Suppressor macrophage (primary cell): ENCODE data around the gene KIF2C.
"Not testable (repeated sequence)": the region's sequence is repeated elsewhere in the genome, so short reads cannot be mapped to it uniquely, and the experiment has no call there.

Source experiments
- DNase-seq, 4 experiments: peaks; one replicate each; pipeline ENCODE4 v3.0.0-alpha.2; 2020 to 2022

KIF2C gene

GRCh38 chr1:44798481-44799365 lies 59.1 kb downstream of the KIF2C start:
- no peak for DNase-seq

DNA sequence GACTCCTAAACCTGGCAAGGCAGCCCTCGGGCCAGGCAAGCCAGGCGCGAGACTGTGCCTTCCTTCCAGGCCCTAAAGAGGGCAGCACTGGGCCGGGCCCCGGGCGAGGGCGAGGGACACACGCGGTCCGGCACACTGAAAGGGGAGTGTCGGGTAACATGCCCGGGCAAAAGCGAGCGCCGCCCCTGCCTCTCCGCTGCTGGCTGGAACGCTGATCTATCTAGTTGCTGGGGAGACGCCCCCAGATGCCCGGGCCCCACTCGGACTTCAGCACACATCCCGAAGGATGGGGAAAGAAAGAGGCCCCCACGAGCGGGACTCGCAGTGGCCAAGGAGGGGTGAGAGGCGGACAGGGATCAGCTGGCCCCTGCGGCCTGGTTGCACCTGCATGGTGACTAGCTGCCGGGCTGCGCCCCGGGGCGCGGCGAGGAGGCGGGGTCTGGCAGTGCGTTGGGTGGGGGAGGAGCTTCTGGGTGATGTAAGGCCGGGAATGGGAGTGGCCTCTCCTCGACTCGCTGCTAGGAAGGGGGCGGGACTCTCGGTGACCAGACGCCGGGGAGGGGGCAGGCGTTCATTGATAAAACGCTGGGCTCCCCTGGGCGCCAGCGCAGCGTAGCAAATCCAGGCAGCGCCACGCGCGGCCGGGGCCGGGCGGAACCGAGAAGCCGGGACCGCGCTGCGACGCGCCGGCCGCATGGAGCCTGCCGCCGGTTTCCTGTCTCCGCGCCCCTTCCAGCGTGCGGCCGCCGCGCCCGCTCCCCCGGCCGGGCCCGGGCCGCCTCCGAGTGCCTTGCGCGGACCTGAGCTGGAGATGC lies 60.3 kb downstream of the KIF2C start, which contains the start of gene PLK3:
Gene PLK3 (plus strand): TSS at position 608 of the 815 bp plus-strand sequence. CDS start 87 bp downstream, at position 695.
- peak; percentile 98 to 99 (median 99) for DNase-seq

DNA sequence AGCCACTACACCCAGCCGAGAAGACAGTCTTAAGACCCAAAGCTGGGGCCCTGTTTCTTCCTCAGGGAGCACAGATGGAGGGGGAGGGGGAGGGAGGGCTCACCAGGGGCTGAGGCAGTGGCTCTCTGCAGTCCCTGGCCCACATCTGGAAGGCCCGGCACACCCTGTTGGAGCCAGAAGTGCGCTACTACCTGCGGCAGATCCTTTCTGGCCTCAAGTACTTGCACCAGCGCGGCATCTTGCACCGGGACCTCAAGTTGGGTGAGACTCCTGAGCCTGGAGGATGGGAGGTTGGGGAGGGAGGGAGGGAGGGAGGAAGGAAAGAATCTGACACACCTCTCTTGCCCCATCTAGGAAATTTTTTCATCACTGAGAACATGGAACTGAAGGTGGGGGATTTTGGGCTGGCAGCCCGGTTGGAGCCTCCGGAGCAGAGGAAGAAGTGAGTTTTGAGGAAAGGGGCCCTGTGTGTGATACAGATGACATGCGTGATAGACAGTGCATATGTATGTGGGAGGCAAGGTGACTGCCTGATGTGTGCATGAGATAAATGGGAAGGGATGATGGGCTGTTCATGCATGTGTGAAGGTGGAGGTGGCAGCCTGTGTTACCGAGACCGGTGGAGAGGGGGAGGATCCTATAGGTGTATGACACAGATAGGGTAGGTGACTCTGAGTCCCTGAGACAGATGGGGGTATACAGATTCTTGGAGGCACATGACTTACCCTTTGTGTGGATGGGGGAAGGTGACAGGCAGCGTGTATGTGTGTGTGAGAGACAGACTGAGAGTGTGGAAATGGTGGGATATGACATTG lies 62.1 kb downstream of the KIF2C start:
- peak in 3 of 4 experiments; percentile 33 to 47 (median 42) for DNase-seq

- peak in 3 of 4 experiments; percentile 35 to 49 (median 41) for DNase-seq
Observed at GRCh38 chr1:44802306-44803061, 62.8 kb downstream of the KIF2C start.

DNA sequence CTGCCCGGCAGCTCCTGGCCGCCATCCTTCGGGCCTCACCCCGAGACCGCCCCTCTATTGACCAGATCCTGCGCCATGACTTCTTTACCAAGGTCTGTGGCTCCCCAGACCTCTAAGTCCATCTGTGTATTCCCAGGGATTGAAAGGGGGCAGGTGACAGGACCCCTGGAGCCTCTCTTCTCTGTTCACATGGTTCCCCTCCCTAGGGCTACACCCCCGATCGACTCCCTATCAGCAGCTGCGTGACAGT lies 63.4 kb downstream of the KIF2C start:
- DNase-seq, result no peak

DNA sequence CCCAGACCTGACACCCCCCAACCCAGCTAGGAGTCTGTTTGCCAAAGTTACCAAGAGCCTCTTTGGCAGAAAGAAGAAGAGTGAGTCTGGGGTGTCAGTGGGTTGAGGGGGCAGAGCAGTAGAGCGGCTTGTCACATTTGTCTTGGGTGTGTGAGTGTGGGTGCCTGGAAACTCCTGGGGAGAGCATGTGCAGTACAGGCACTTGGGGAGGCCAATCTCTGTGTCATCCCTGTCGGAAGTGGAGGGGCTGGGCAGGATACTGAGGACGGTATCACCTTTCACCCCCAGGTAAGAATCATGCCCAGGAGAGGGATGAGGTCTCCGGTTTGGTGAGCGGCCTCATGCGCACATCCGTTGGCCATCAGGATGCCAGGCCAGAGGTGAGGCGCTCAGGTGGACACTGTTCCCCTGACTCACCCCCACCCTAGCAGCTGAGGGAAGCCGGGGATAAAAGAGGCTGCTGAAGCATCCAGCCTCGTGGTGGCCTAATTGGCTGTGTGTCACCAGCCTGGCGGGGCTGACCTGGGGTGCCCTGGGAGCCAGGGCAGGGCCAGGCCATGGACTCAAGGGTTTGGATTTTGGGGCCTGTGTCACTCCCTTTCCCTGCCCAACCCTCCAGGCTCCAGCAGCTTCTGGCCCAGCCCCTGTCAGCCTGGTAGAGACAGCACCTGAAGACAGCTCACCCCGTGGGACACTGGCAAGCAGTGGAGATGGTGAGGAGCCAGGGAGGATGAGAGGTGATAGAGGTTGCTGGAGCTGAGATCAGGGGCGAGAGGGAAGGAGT lies 63.9 kb downstream of the KIF2C start:
- DNase-seq, result peak in 1 of 4 experiments; percentile 18

DNA sequence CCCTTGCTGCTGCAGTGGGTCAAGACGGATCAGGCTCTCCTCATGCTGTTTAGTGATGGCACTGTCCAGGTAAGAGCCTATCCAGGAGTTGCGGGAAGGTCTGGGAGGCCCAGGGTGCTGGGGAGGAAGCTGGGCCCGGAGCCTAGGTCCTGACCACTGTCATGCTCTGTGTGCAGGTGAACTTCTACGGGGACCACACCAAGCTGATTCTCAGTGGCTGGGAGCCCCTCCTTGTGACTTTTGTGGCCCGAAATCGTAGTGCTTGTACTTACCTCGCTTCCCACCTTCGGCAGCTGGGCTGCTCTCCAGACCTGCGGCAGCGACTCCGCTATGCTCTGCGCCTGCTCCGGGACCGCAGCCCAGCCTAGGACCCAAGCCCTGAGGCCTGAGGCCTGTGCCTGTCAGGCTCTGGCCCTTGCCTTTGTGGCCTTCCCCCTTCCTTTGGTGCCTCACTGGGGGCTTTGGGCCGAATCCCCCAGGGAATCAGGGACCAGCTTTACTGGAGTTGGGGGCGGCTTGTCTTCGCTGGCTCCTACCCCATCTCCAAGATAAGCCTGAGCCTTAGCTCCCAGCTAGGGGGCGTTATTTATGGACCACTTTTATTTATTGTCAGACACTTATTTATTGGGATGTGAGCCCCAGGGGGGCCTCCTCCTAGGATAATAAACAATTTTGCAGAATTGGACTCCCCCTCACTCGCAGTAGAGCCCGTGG lies 65.8 kb downstream of the KIF2C start:
- DNase-seq, result no peak

- DNase-seq, result no peak
Observed at GRCh38 chr1:44806025-44806703, 66.5 kb downstream of the KIF2C start.

DNA sequence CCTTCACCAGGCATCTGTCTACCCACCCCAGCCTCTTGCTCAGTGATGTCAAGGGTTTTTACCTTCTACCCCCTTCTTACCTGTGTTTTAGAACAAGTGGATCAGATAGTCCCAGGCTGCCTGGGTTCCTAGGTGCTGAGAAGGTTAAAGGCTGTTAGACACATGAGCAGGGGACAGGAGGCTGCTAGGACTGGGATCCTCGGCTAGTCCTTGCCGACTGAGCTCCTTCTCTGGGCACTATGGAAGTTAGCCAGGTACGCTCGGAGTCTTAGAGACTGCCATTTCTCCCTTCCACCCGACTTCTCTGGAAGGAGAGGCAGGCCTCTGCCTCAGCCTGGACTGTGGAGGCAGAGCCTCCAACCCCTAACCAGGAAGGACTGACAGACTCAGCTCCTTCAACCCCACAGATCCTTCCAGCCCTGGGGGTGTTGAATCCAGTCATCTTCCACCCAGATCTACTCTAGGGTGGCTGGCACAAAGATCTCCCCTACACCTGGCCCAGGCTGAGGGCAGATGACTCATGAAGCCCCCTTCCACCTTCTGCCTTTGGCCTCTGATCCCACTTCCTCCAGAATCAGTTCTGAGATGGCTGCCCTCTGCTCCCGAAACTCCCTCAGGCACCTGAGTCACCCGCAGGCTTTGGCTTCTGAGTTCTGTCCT lies 67.2 kb downstream of the KIF2C start, which contains the start of gene DYNLT4:
Gene DYNLT4 (minus strand): TSS at position 648 of the 660 bp plus-strand sequence. CDS start 683 bp downstream, outside the sequence.
- DNase-seq, result no peak

DNA sequence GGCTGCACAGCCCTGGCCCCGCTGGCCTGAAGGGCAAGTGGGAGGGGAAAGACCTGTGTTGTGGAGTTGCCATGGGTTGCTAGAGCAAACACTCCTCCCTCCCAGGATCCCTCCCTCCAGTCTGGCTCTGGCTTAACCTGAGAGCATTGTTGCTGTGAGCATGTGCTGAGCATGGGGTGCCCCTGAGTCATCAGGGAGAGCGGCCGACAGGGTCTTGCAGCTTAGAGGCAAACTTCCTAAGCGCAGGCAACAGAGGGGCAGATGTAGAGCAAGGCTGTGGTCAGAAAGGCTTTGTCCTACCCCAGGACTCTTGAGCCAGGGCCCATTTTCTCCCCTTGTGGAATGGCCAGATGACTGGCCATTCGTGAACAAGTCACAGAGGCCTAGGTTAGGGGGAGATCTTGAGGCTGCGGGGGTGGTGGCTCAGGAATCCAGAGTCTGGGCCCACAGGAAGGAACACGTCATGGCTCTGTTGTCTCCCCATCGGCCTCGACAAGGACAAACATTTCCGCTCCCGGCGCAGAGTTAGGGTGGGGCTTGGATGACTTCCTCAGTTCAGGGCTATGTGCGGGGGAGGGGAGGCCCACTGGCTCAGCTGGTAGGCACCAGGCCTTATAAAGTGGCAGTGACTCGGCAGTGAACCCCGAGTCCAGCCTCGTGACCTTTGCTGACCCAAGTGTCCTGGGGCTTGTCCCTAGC lies 67.9 kb downstream of the KIF2C start:
- DNase-seq, result peak; percentile 98 to 99 (median 99)

- peak in 2 of 4 experiments; percentile 83 to 86 for DNase-seq
Observed at GRCh38 chr1:44808063-44808937, 68.7 kb downstream of the KIF2C start, which contains the start of gene BTBD19. Gene BTBD19, plus strand, starts transcription at chr1:44808523. Its CDS starts 298 bp downstream, at chr1:44808821.

GRCh38 chr1:44808938-44809917 lies 69.6 kb downstream of the KIF2C start:
- DNase-seq, result peak; percentile 89 to 95 (median 92)

DNA sequence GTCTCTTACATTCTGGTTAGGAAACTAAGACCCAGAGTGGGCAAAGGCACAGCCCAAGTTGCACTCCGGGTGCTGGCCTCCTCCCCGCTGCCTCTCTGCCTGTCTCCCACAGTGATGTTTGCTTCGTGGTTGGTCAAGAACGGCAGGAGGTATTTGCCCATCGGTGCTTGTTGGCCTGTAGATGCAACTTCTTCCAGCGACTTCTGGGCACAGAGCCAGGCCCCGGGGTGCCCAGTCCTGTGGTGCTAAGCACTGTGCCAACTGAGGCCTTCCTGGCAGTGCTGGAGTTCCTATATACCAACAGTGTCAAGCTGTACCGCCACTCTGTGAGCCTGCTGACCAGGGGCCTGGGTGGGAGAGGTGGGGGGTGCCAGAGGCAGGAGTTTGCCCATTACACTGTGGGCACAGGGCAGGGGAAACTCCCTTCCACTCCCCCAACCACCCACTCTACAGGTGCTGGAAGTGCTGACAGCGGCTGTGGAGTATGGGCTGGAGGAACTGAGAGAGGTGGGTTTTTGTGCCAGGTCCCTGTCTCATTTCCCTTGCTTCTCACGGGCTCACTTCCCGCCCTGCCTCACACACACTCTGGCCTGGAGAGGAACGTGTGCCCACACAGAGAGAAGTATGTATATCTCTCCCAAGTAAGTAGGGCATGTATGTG lies 70.6 kb downstream of the KIF2C start:
- DNase-seq, result peak; percentile 65 to 85 (median 76)

DNA sequence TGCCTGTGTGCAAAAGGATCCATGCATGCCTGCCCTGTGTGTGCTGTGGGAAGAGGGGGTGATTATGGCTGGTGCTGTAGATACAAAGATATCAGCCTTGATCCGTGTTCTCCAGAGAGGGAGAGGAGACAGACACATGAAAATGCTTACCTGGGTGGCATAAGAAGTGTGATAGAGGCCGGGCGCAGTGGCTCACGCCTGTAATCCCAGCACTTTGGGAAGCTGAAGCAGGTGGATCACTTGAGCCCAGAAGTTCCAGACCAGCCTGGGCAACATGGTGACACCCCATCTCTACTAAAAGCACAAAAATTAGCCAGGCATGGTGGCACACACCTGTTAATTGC lies 71.1 kb downstream of the KIF2C start:
- not testable (repeated sequence) for DNase-seq

GRCh38 chr1:44811234-44811633 lies 71.6 kb downstream of the KIF2C start:
- peak in 1 of 4 experiments; percentile 13 for DNase-seq
